Calu3 (cell line): ENCODE results near the gene MRPS14. TPM values are rescaled to one million over a fixed set of nuclear protein-coding genes. Genes with fewer than 3 reads are reported as not detected.

ENCODE experiments used
- BruUV-seq: library from RNA; stranded (reverse); fragments of 400-500 nt; replicated peaks from 2 replicates; lab custom pipeline; 2021; lab: Mats Ljungman, UMichigan
- CTCF ChIA-PET: fragments of 300-600 bp; sonication (Branson Sonifier 250); formaldehyde crosslinking; loops from one replicate; lab custom pipeline; 2022; ENCODE audit warnings: antibody characterized with exemption; lab: Charles Lee
- DNase-seq: peaks from one replicate; pipeline ENCODE4 v3.0.0; 2022
- H3K27ac Mint-ChIP-seq: one replicate; pipeline ENCODE4 v1.8.0; 2022; ENCODE audit warnings: mixed read lengths; ENCODE audit not compliant: unreplicated experiment
- H3K27me3 Mint-ChIP-seq: one replicate; pipeline ENCODE4 v1.8.0; 2022; ENCODE audit warnings: mixed read lengths; ENCODE audit not compliant: unreplicated experiment
- H3K36me3 Mint-ChIP-seq: one replicate; pipeline ENCODE4 v1.8.0; 2022; ENCODE audit warnings: mild to moderate bottlenecking, moderate library complexity, mixed read lengths; ENCODE audit not compliant: insufficient read depth, unreplicated experiment
- H3K4me1 Mint-ChIP-seq: one replicate; pipeline ENCODE4 v1.8.0; 2022; ENCODE audit warnings: mild to moderate bottlenecking, low read depth, mixed read lengths; ENCODE audit not compliant: unreplicated experiment
- H3K4me3 Mint-ChIP-seq: one replicate; pipeline ENCODE4 v1.8.0; 2022; ENCODE audit warnings: mild to moderate bottlenecking, low read depth, moderate library complexity, mixed read lengths; ENCODE audit not compliant: unreplicated experiment
- H3K9me3 Mint-ChIP-seq: one replicate; pipeline ENCODE4 v1.8.0; 2022; ENCODE audit warnings: low read depth, mixed read lengths; ENCODE audit not compliant: unreplicated experiment
- intact Hi-C: fragments of 100-400 bp; cut with micrococcal nuclease; formaldehyde crosslinking; loops from one replicate; pipeline ENCODE4 v1.10.0; 2022; ENCODE audit not compliant: unreplicated experiment
- total RNA-seq: library from RNA; stranded (reverse); gene quantifications from 2 replicates; pipeline ENCODE4 v1.2.3, GENCODE V29; 2022
- TF ChIP-seq, protein P1 (sequence below): fragments of 200-600 bp; IDR thresholded peaks from one replicate; pipeline ENCODE4 v1.8.0; 2022; ENCODE audit warnings: antibody characterized with exemption; ENCODE audit not compliant: unreplicated experiment

Gene MRPS14
- total RNA-seq, 1 experiment from 2014 or later = 33.6 TPM

DNA sequence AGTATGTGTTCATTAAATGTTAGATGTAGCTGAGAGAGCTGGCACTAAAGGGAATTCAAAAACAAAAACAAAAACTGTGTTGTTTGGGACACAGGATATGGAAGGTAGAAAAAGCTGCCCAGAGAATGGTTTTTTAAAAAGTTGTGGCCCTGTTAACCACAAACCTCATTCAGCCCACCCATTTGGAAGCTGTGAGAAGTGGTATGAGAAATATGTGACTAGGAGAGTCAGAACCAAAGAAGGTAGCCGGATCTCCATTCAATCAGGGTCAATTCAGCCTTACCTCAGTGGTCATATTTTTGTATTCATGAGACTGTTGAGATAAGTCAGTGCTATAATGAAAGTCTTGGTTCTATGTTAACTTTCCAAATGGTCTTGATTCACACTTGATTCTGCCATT is 53.2 kb downstream of the MRPS14 start:
- H3K4me1 Mint-ChIP-seq = peaks cover 71% of the 10 kb centered on the region
- no peaks in the 10 kb centered on the region for H3K27me3 Mint-ChIP-seq
- CTCF ChIA-PET = interaction anchor here (0.8 kb wide), 1 partner anchor 29 kb away, joined by 3 read pairs; no protein-coding TSS in a partner anchor
- H3K4me3 Mint-ChIP-seq = no peak overlapping the region
- TF ChIP-seq, protein P1, sequence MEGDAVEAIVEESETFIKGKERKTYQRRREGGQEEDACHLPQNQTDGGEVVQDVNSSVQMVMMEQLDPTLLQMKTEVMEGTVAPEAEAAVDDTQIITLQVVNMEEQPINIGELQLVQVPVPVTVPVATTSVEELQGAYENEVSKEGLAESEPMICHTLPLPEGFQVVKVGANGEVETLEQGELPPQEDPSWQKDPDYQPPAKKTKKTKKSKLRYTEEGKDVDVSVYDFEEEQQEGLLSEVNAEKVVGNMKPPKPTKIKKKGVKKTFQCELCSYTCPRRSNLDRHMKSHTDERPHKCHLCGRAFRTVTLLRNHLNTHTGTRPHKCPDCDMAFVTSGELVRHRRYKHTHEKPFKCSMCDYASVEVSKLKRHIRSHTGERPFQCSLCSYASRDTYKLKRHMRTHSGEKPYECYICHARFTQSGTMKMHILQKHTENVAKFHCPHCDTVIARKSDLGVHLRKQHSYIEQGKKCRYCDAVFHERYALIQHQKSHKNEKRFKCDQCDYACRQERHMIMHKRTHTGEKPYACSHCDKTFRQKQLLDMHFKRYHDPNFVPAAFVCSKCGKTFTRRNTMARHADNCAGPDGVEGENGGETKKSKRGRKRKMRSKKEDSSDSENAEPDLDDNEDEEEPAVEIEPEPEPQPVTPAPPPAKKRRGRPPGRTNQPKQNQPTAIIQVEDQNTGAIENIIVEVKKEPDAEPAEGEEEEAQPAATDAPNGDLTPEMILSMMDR = no peak
- intact Hi-C loops = loop anchor here (2.0 to 5.0 kb wide), 2 partner anchors 29 to 78 kb away; partner anchors contain the start of gene CACYBP
- H3K36me3 Mint-ChIP-seq = peaks cover 53% of the 10 kb centered on the region
- DNase-seq = no peak
- BruUV-seq = no TSS peak
- H3K27ac Mint-ChIP-seq = peak overlapping the region; percentile 81
- H3K9me3 Mint-ChIP-seq = no peaks in the 10 kb centered on the region

DNA sequence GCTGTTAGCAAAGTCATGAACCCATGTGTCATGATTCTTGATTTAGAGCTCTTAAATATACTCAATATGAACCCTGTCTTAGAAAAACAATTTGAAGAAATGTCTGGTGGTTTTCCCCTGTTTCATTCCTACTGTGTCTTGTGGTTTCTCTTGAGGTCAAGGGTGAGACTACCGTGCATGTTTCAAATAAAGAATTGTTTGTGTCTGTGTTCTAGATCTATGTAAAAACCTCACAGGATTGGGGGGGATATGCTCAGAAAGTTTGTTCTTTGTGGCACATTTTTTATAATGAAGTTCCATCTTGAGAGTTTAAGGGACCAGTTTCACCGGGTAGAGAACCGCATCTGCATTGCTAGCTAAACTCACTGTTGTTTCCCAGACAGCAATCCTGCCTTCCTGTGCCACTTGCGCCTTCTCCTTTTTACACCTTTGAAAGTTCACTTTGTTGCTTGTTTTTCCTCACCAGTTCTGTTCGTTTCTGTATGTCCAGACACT is 54.4 kb downstream of the MRPS14 start:
- Mint-ChIP-seq H3K27ac (peak overlapping the region; percentile 81), H3K4me3 (peak overlapping the region; percentile 1)
- TF ChIP-seq, protein P1 = no peak

DNA sequence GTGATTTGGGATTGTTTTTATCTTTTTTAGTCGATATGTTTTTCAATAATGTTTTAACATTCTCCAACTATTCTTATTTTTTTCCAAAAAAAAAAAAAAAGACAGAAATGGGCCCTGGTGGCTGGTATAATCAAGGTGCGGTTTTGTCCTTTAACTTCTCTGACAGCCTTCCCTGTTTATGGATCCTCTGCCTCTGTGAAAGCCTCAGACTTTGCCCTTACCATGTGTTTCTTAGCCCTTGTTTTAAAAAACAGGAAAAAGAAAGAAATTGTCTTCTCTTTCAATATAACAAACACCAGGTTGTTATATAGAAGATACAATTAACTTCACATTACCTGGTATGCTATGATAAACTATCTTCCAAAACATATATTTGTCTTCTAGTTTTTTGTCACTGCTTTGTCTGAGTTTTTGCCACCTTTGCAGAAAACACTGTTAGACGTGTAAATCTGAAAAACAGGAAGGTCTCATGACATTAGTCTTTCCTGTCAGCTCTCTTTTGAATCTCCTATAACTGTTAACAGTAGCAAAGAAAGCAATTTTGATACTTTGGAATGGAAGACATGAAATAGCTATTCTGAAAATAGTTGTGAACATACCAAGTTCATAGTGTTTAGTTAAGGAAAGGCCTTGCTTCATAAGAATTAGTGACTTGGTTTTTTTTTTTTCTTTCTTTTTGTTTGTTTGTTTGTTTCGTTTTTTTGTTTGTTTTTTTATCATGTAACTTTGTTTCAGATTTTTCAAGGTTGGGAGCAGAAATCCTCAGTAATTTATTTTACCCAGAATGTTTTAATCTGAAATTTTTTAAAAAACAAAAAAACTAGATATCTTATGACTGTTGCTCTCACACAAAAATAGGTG is 55.1 kb downstream of the MRPS14 start:
- Mint-ChIP-seq H3K4me3 (no peak overlapping the region), H3K9me3 (no peaks in the 10 kb centered on the region), H3K27me3 (no peaks in the 10 kb centered on the region), H3K27ac (peak overlapping the region; percentile 81), H3K36me3 (peaks cover 36% of the 10 kb centered on the region), H3K4me1 (peaks cover 83% of the 10 kb centered on the region)
- CTCF ChIA-PET = interaction anchor here (0.6 to 1.0 kb wide), 7 partner anchors 14 to 681 kb away, joined by 3 to 6 read pairs (median 3); no protein-coding TSS in a partner anchor
- TF ChIP-seq, protein P1 = no peak
- no TSS peak for BruUV-seq
- no peak for DNase-seq
- intact Hi-C loops = loop anchor here (2.0 to 5.0 kb wide), 2 partner anchors 31 to 76 kb away; partner anchors contain the start of gene CACYBP

More for the DNA sequence above, 54.4 kb downstream of the MRPS14 start:
- peak; percentile 57 for DNase-seq
- Mint-ChIP-seq H3K9me3 (no peaks in the 10 kb centered on the region), H3K4me1 (peaks cover 76% of the 10 kb centered on the region), H3K36me3 (peaks cover 42% of the 10 kb centered on the region), H3K27me3 (no peaks in the 10 kb centered on the region)
- intact Hi-C loops = loop anchor here (2.0 to 5.0 kb wide), 2 partner anchors 30 to 76 kb away; partner anchors contain the start of gene CACYBP
- CTCF ChIA-PET = interaction anchor here (0.6 to 1.0 kb wide), 7 partner anchors 15 to 681 kb away, joined by 3 to 6 read pairs (median 3); no protein-coding TSS in a partner anchor
- no TSS peak for BruUV-seq

DNA sequence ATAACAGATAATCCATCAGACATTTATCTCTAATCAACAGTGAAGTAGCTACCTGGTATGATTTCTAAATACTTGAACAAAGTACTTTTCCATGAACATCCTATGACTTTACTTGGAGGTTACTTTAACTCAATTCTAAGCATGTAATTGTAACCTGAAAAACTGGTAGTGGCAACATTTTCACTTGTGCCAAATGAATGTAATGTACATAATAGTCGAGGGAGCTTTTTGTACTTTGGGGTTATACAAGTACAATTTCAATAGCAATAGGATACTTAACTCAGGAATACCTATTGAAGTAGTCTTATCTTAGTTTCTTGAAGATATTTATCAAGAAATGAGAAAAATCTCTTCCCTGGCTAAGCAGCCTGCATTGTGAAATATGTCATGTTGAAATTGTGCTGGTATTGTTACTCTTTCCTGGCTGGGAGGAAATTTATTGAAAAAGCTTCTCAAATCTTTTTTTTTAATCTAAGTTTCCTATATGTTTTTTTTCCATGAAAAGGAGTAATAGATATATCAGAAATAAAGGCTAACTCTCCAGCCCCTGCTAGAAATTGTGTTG is 57.1 kb downstream of the MRPS14 start:
- Mint-ChIP-seq H3K27me3 (no peaks in the 10 kb centered on the region), H3K27ac (peak overlapping the region; percentile 72), H3K36me3 (peaks cover 23% of the 10 kb centered on the region), H3K9me3 (no peaks in the 10 kb centered on the region), H3K4me1 (peaks cover 66% of the 10 kb centered on the region), H3K4me3 (no peak overlapping the region)
- CTCF ChIA-PET = interaction anchor here (0.5 to 1.4 kb wide), 5 partner anchors 10 to 111 kb away, joined by 3 to 11 read pairs (median 3); no protein-coding TSS in a partner anchor
- DNase-seq = no peak
- intact Hi-C loops = loop anchor here (1.0 to 5.0 kb wide), 2 partner anchors 74 to 91 kb away; no protein-coding TSS in a partner anchor
- no TSS peak for BruUV-seq
- TF ChIP-seq, protein P1 = no peak
